ENCODE data around the gene NOL12.
"Not testable (repeated sequence)": the region's sequence is repeated elsewhere in the genome, so short reads cannot be mapped to it uniquely, and the experiment has no call there.

NOL12 gene

GRCh38 chr22:37681001-37681424 lies 5.1 kb upstream of the NOL12 start:
- no peak for DNase-seq

GRCh38 chr22:37681556-37682049 lies 4.5 kb upstream of the NOL12 start:
- DNase-seq: peak; percentile 71

GRCh38 chr22:37684803-37685615 lies 1.1 kb upstream of the NOL12 start:
- no peak for DNase-seq

- DNase-seq: no peak
Observed at GRCh38 chr22:37690407-37690806, 4.3 kb downstream of the NOL12 start.

- DNase-seq: no peak
Observed at GRCh38 chr22:37690901-37691504, 4.9 kb downstream of the NOL12 start.

- no peak for DNase-seq
Observed at GRCh38 chr22:37692627-37693285, 6.6 kb downstream of the NOL12 start.

GRCh38 chr22:37694131-37694530 lies 8.0 kb downstream of the NOL12 start:
- not testable (repeated sequence) for DNase-seq

GRCh38 chr22:37696260-37696656 lies 10.1 kb downstream of the NOL12 start:
- DNase-seq: not testable (repeated sequence)

GRCh38 chr22:37696657-37697537 lies 10.8 kb downstream of the NOL12 start, which contains the start of gene TRIOBP:
TSS of gene TRIOBP (plus strand) at chr22:37697048. CDS start at chr22:37701366, 4,318 bp downstream.
- peak; percentile 72 for DNase-seq

GRCh38 chr22:37697538-37697835 lies 11.3 kb downstream of the NOL12 start:
- DNase-seq: no peak

GRCh38 chr22:37701141-37701786 lies 15.1 kb downstream of the NOL12 start:
- DNase-seq: no peak

GRCh38 chr22:37703906-37704305 lies 17.8 kb downstream of the NOL12 start:
- DNase-seq: no peak

- DNase-seq: no peak
Observed at GRCh38 chr22:37704645-37705044, 18.5 kb downstream of the NOL12 start.

- no peak for DNase-seq
Observed at GRCh38 chr22:37705205-37705604, 19.1 kb downstream of the NOL12 start.

- no peak for DNase-seq
Observed at GRCh38 chr22:37708580-37709444, 22.7 kb downstream of the NOL12 start.

GRCh38 chr22:37709445-37709765 lies 23.3 kb downstream of the NOL12 start:
- no peak for DNase-seq

- no peak for DNase-seq
Observed at GRCh38 chr22:37710675-37711074, 24.5 kb downstream of the NOL12 start.

- DNase-seq: no peak
Observed at GRCh38 chr22:37711490-37711889, 25.3 kb downstream of the NOL12 start.

GRCh38 chr22:37713761-37714160 lies 27.6 kb downstream of the NOL12 start:
- no peak for DNase-seq

GRCh38 chr22:37714634-37715033 lies 28.5 kb downstream of the NOL12 start:
- DNase-seq: no peak

GRCh38 chr22:37715760-37716159 lies 29.6 kb downstream of the NOL12 start:
- DNase-seq: no peak
